Kidney epithelial cell (primary cell): Measurements from ENCODE around the gene TPD52L2. TPM values are rescaled to one million over a fixed set of nuclear protein-coding genes. Genes with fewer than 3 reads are reported as not detected.

Experiments used
- DNase-seq: peaks from one replicate; pipeline ENCODE4 v3.0.0-alpha.2; 2010; ENCODE audit warnings: low read depth
- H3K27me3 ChIP-seq: 2 replicates; pipeline ENCODE4 v1.6.0; 2011; ENCODE audit warnings: low read length; ENCODE audit not compliant: control insufficient read depth, insufficient read depth
- H3K36me3 ChIP-seq: 2 replicates; pipeline ENCODE4 v1.5.1; 2011; ENCODE audit warnings: low read length; ENCODE audit not compliant: control insufficient read depth, insufficient read depth
- H3K4me3 ChIP-seq: 2 replicates; pipeline ENCODE4 v1.5.1; 2011; ENCODE audit warnings: low read depth, mild to moderate bottlenecking, control low read depth, low read length
- CTCF ChIP-seq: IDR thresholded peaks from 2 replicates; pipeline ENCODE4 v1.5.1; 2011; ENCODE audit warnings: mild to moderate bottlenecking, moderate library complexity, low read length, control low read depth, inconsistent platforms; ENCODE audit not compliant: insufficient read depth, poor library complexity, severe bottlenecking
- total RNA-seq: library from RNA; depleted of rRNA; stranded (reverse); fragments of >200 nt; gene quantifications from 2 replicates; pipeline ENCODE4 v1.2.3, GENCODE V29; 2015

TPD52L2 gene
- total RNA-seq, 1 donor from 2014 or later, result 177 TPM

- Histone ChIP-seq H3K36me3 (peaks cover 4% of the 10 kb centered on the region), H3K27me3 (no peaks in the 10 kb centered on the region), H3K4me3 (no peak overlapping the region)
- TF ChIP-seq CTCF, result no peak
- no peak for DNase-seq
Measured at GRCh38 chr20:63886054-63886419, 21.0 kb downstream of the TPD52L2 start.

- peaks cover 4% of the 10 kb centered on the region for H3K36me3 ChIP-seq
- no peak for TF ChIP-seq CTCF
- no peaks in the 10 kb centered on the region for H3K27me3 ChIP-seq
- no peak overlapping the region for H3K4me3 ChIP-seq
- no peak for DNase-seq
Measured at GRCh38 chr20:63886921-63887320, 21.9 kb downstream of the TPD52L2 start.

DNA sequence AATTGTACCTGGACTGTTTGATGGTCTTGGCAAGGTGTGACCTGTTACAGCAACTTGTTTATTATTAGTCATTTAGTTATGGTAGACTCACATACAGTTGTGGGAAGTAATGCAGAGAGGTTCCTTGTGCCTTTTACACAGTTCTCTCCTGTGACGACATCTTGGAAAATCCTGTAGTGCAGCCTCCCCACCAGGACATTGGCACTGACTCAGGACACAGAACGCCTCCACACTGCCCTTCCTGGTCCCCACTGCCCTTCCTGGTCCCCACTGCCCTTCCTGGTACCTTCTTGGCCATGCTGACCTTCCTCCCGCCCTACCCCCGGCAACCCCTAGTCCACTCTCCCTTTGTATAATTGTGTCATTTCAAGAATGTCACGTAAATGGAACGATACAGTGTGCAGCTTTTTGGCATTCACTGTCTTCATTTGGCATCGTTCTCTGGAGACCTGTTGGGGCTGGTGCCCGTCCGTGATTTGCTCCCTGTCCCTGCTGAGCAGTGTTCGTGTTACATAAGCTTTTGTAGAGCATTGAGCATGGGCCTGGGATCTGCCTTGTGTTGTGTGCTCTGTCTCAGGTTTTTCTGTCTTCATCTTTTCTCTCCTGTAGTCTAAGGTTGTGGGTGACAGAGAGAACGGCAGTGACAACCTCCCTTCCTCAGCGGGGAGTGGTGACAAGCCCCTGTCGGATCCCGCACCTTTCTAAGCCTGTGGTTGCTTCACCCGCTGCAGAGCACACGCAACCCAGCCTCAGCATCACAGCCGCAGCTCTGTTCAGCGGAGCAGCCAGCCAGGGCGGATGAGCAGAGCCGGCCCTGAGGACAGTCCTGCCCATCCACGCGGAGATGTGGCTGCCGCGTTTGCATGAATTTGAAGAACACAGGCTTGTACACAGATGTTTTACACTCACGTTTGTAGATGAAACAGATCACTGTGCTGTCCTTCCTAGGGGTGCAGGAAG lies 24.5 kb downstream of the TPD52L2 start:
- no peak for TF ChIP-seq CTCF
- Histone ChIP-seq H3K4me3 (no peak overlapping the region), H3K27me3 (no peaks in the 10 kb centered on the region), H3K36me3 (peaks cover 4% of the 10 kb centered on the region)
- no peak for DNase-seq

DNA sequence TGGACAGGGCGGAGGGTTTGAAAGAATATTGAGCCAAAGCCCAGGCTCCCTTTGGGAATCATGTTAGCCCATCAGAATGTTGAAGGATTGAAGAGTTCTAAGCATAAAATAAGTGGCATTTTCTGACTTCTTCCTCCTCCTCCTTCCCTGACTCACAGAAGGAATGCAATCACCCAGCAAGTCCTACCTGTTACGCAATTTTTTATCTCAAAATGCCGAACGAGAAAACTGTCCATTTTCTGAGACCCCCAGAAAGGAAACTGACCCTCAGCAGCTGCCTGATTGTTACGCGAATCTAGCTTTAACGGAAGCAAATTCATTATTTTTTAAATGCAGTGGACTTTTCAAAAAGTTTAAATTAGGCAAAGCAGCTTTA lies 25.1 kb downstream of the TPD52L2 start:
- Histone ChIP-seq H3K4me3 (no peak overlapping the region), H3K27me3 (no peaks in the 10 kb centered on the region), H3K36me3 (peaks cover 4% of the 10 kb centered on the region)
- TF ChIP-seq CTCF, result no peak
- DNase-seq, result no peak

DNA sequence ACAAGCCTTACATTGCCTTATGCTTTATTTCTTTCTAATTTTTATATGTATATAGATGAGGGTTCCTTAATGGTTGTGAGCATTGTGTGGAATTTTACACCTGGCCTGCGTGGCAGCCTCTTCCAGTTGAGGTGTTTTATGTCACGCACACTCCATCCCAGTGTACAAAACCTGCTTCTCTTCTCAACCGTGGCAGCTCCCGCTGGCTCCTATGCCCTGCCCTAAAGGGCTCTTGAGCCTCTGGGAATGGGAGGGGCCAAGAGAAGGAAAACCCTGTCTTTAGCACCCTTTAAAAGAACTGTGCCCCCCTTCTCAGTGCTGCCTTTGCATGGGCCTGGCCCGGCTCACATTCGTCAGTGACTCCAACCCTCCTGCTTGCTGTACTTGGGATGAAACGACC lies 25.5 kb downstream of the TPD52L2 start:
- no peak for DNase-seq
- TF ChIP-seq CTCF, result no peak
- peaks cover 4% of the 10 kb centered on the region for H3K36me3 ChIP-seq
- H3K4me3 ChIP-seq, result no peak overlapping the region
- H3K27me3 ChIP-seq, result no peaks in the 10 kb centered on the region
